Heart right ventricle (tissue), 16 donors: ENCODE results near the gene TOR1B. TPM values are rescaled to one million over a fixed set of nuclear protein-coding genes. Genes with fewer than 3 reads are reported as not detected.

Experiments used
- ATAC-seq, 8 donors: fragments of 200-7000 bp; cut with Tn5 transposase; one replicate each; pipeline ENCODE4 v1.9.1; 2020; ENCODE audit warnings: mild to moderate bottlenecking in 8 of 8, moderate library complexity in 8 of 8, moderate number of reproducible peaks in 1 of 8
- DNase-seq, 2 donors: peaks; one replicate each; pipeline ENCODE4 v3.0.0-alpha.2; 2020
- H3K27ac ChIP-seq, 10 donors: fragments of 200-600 bp; sonication (generic) in 2 of 10; one replicate each; pipeline versions ENCODE4 v1.5.0 to v1.8.0; 2020 to 2022; ENCODE audit warnings: mild to moderate bottlenecking in 3 of 10
- H3K27me3 ChIP-seq, 7 donors: fragments of 200-600 bp; one replicate each; pipeline ENCODE4 v1.8.0; 2021 to 2022; ENCODE audit warnings: mild to moderate bottlenecking in 2 of 7
- H3K36me3 ChIP-seq, 9 donors: fragments of 200-600 bp; sonication (generic) in 1 of 9; one replicate each; pipeline versions ENCODE4 v1.5.0 to v1.8.0; 2020 to 2022; ENCODE audit warnings: mild to moderate bottlenecking in 2 of 9
- H3K4me1 ChIP-seq, 9 donors: fragments of 200-600 bp; sonication (generic) in 1 of 9; one replicate each; pipeline versions ENCODE4 v1.5.0 to v1.8.0; 2020 to 2022; ENCODE audit warnings: mild to moderate bottlenecking in 4 of 9
- H3K4me3 ChIP-seq, 10 donors: fragments of 200-600 bp; sonication (generic) in 2 of 10; one replicate each; pipeline versions ENCODE4 v1.5.0 to v1.8.0; 2020 to 2022; ENCODE audit warnings: mild to moderate bottlenecking in 7 of 10, moderate library complexity in 2 of 10
- H3K9me3 ChIP-seq, 11 donors: fragments of 200-600 bp in 10 of 11; sonication (generic) in 2 of 11; one replicate each; pipeline versions ENCODE4 v1.5.0 to v1.8.0; 2013 to 2022; ENCODE audit warnings: mild to moderate bottlenecking in 2 of 11, control low read depth in 1 of 11, moderate library complexity in 1 of 11
- whole genome bisulfite sequencing, 2 donors: extraction: QIAGEN DNeasy Blood & Tissue Kit; methylation state at CpG; one replicate each; pipeline ENCODE4 v1.1.7; 2013; ENCODE audit warnings: inconsistent platforms in 1 of 2; 5-methylcytosine and 5-hydroxymethylcytosine counted together
- intact Hi-C, 10 donors: fragments of 100-400 bp; cut with DNase I; formaldehyde crosslinking; loops; one replicate each; pipeline versions ENCODE4 v1.11.1 to v1.14.2; 2022
- long read RNA-seq, 3 donors: library from polyadenylated mRNA; unstranded; transcript quantifications; one replicate each; pipeline ENCODE4 v2.0.0, GENCODE V29; 2020 to 2021
- polyA plus RNA-seq, 2 donors: library from polyadenylated mRNA; stranded (reverse); fragments of 200-250 nt; gene quantifications; one replicate each; pipeline ENCODE4 v1.2.3, GENCODE V29; 2013
- total RNA-seq, 10 donors: library from RNA; stranded (reverse); fragmentation: NEBNext Ultra II Directional in 3 of 10; extraction: Animal tissue kit (Norgen Biotek cat#: 25700) in 3 of 10; gene quantifications; one replicate each; pipeline versions ENCODE4 v1.2.1 to v1.2.4, GENCODE V29; 2021 to 2023
- TF ChIP-seq, protein P1 (sequence below), 9 donors: fragments of 200-600 bp; sonication (generic) in 2 of 9; IDR thresholded peaks; one replicate each; pipeline versions ENCODE4 v1.5.0 to v1.8.0; 2021 to 2022; ENCODE audit warnings: antibody characterized with exemption in 9 of 9, mild to moderate bottlenecking in 5 of 9, moderate library complexity in 1 of 9
- donor health status: Arrhythmogenic right ventricular cardiomyopathy.
- donor health status: ischemic (EF 13 %, LVEDD 7.1; RV severe dilation, severe dysfunction).
- donor health status: healthy with polysubstance abuse.
- donor health status: DM: no; HTN: yes; CAD: no.
- donor health status: DM: no; HTN: no; CAD: no.
- donor health status: ischemic (EF 25% LVEDD 6.9; RV normal size, moderate dysfunction).
- donor health status: ischemic (EF 25% LVEDD 5.7; RV mildly dilated, moderate dysfunction).
- donor health status: healthy.
- donor health status: DM: yes; HTN: yes; CAD: no.
- donor health status: Ischemic cardiomyopathy.
- donor health status: ischemic (EF 35%, LVEDD 5.7; RV mildly dilated, moderate dysfunction).
- donor health status: nonischemic (EF 11% LVEDD 7.7; RV severe dilation, severe dysfunction).
- donor health status: DM: yes; HTN: yes; CAD: no.
- donor health status: PGD.
- donor health status: ischemic (EF 29% LVEDD 5.4; RV normal size, mild dysfunction).
- donor health status: nonischemic (EF 23%, LVEDD 6.1; RV moderate dilation, normal function).

TOR1B gene, protein sequence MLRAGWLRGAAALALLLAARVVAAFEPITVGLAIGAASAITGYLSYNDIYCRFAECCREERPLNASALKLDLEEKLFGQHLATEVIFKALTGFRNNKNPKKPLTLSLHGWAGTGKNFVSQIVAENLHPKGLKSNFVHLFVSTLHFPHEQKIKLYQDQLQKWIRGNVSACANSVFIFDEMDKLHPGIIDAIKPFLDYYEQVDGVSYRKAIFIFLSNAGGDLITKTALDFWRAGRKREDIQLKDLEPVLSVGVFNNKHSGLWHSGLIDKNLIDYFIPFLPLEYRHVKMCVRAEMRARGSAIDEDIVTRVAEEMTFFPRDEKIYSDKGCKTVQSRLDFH
- total RNA-seq = 10 to 100 TPM in 7 of 10 donors, 1 to 10 TPM in 3; 6.9 to 13.8 (median 11.0) TPM
- 10 to 100 TPM in 1 of 2 donors, 1 to 10 TPM in 1; 6.4 to 11.3 TPM for polyA plus RNA-seq
- long read RNA-seq, donor 1, transcript TOR1B-201 (5 exons, 2,769 nt) = major isoform, 13 of 13 reads
- long read RNA-seq, donor 1, partial matches to known transcripts = 0 of 13 reads
- long read RNA-seq, donor 1, other reads (novel, unspliced or antisense) = 0 of 13 reads
- long read RNA-seq, donor 2, partial matches to known transcripts = 0 of 4 reads
- long read RNA-seq, donor 2, other reads (novel, unspliced or antisense) = 1 of 4 reads
- long read RNA-seq, donor 3, transcript TOR1B-201 (5 exons, 2,769 nt) = major isoform, 8 of 13 reads
- long read RNA-seq, donor 3, partial matches to known transcripts = 2 of 13 reads
- long read RNA-seq, donor 3, other reads (novel, unspliced or antisense) = 3 of 13 reads

DNA sequence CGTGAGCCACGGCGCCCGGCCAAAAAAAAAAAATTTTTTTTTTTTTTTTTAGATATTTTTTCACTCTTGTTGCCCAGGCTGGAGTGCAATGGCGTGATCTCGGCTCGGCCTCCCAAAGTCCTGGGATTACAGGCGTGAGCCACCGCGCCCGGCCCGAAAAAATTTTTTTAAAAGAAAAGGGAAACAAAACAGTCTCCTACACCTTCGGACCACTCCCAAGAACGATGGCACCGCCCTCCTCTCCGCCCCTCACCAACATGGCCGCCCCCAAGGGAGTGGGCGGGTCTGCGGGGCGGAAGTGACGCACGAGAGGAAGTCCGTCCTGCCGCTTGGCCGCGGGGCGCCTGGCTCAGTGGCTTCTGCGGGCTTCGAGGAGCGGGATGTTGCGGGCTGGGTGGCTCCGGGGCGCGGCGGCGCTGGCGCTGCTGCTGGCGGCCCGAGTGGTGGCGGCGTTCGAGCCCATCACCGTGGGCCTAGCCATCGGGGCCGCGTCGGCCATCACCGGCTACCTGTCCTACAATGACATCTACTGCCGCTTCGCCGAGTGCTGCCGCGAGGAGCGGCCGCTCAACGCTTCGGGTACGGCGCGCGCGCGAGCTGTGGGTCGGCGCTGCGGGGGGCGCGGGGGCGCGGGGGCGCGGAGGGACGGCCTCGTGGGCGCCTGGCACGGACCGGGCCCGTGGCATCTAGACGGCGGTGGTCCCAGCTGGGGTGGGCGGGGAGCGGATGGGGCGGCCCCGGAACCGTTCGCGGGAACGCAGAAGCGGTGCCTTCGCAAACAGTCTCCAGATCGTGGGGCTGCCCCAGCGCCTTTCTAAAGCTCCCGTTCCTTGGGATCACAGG is at the start of gene TOR1B:
TOR1B (plus strand) TSS at position 352 of the 843 bp plus-strand sequence; CDS start at position 381, 29 bp downstream.
- WGBS, 2 donors = 0% methylated on average over 82 to 93 of the region's 93 CpGs
- no peaks in the 10 kb centered on the region for H3K27me3 ChIP-seq
- intact Hi-C loops = loop anchor here in 1 of 10 donors (5.0 kb wide), 2 partner anchors 671 to 894 kb away; no protein-coding TSS in a partner anchor
- peaks cover 6 to 27% (median 11%) of the 10 kb centered on the region in 9 donors for H3K4me1 ChIP-seq
- TF ChIP-seq, protein P1, sequence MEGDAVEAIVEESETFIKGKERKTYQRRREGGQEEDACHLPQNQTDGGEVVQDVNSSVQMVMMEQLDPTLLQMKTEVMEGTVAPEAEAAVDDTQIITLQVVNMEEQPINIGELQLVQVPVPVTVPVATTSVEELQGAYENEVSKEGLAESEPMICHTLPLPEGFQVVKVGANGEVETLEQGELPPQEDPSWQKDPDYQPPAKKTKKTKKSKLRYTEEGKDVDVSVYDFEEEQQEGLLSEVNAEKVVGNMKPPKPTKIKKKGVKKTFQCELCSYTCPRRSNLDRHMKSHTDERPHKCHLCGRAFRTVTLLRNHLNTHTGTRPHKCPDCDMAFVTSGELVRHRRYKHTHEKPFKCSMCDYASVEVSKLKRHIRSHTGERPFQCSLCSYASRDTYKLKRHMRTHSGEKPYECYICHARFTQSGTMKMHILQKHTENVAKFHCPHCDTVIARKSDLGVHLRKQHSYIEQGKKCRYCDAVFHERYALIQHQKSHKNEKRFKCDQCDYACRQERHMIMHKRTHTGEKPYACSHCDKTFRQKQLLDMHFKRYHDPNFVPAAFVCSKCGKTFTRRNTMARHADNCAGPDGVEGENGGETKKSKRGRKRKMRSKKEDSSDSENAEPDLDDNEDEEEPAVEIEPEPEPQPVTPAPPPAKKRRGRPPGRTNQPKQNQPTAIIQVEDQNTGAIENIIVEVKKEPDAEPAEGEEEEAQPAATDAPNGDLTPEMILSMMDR (IDR thresholded peaks at IDR 0.05) = no peak
- peaks cover 0 to 36% (median 5%) of the 10 kb centered on the region in 9 donors for H3K36me3 ChIP-seq
- H3K9me3 ChIP-seq = no peaks in the 10 kb centered on the region
- peak within 1 kb of the TSS; percentile 66 to 96 (median 84) for H3K4me3 ChIP-seq
- peak within 1 kb of the TSS; percentile 54 to 90 (median 88) for H3K27ac ChIP-seq
- peak; percentile 95 to 96 for DNase-seq
- ATAC-seq = peak; percentile 96 to 99 (median 99)

DNA sequence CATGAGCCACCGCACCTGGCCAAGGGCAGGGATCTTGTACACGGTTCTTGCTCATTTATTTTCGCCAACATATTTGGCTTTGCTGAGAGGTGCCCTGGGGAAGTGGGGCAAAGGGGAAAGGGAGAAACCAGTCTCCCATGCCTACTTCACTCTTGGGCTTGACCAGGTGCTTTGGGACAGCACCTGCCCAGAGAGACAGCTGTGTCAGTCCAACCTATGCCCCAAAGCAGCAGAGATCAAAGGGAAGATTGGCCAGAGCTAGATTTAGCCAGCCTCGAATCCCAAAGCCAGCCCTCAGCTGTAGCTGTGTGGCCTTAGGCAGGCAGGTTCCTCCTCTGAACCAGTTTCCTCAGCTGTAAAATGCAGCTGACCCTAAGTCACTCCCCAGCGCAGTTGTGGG is 47.8 kb upstream of the TOR1B start:
- Histone ChIP-seq H3K36me3 (no peaks in the 10 kb centered on the region), H3K9me3 (no peaks in the 10 kb centered on the region), H3K27ac (no peak overlapping the region), H3K4me1 (peaks cover 2 to 42% (median 29%) of the 10 kb centered on the region in 9 donors), H3K4me3 (no peak overlapping the region), H3K27me3 (peaks cover 0 to 17% (median 6%) of the 10 kb centered on the region in 7 donors)
- ATAC-seq (no peak), DNase-seq (no peak)
- TF ChIP-seq, protein P1 (IDR thresholded peaks at IDR 0.05) = no peak
- 89% methylated on average over 5 of the region's 5 CpGs for WGBS, 2 donors
- intact Hi-C loops = no loop called here

DNA sequence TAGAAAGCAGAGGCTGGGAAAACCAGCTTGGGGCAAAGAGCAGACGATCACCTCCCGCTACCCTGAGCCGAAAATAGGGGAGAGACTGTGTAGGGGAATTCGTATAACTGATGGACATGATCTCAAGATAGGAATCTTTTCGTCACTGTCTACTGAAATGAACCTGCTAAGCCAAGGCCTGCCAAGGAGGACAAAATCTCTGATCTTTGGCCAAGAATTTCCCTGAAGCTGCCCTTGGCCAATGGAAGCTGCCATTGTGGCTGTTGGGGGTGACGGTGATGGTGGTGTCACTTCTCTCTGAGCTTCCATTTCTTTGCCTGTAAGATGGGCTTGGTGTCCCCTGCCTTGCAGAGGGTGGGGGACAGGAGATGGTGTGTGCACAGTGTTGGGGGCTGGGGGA is 46.8 kb upstream of the TOR1B start:
- Histone ChIP-seq H3K4me3 (no peak overlapping the region), H3K4me1 (peaks cover 2 to 44% (median 30%) of the 10 kb centered on the region in 9 donors), H3K36me3 (no peaks in the 10 kb centered on the region), H3K27me3 (peaks cover 0 to 13% (median 4%) of the 10 kb centered on the region in 7 donors), H3K9me3 (no peaks in the 10 kb centered on the region), H3K27ac (no peak overlapping the region)
- intact Hi-C loops = no loop called here
- TF ChIP-seq, protein P1 (IDR thresholded peaks at IDR 0.05) = no peak
- ATAC-seq (no peak), DNase-seq (no peak)
- WGBS, 2 donors = 91 to 93% methylated on average over 6 of the region's 6 CpGs
